Tibial nerve (tissue), 3 donors: ENCODE results near the gene B3GALT6.

ENCODE experiments used
- CTCF ChIP-seq, 5 experiments: fragments of 200-600 bp in 3 of 5; fragments of 450-650 bp in 2 of 5; sonication (generic) in 3 of 5; IDR thresholded peaks; one replicate each; pipeline ENCODE4 v1.5.1; 2016 to 2019; ENCODE audit warnings: antibody characterized with exemption in 5 of 5, mild to moderate bottlenecking in 3 of 5, moderate library complexity in 2 of 5
- POLR2A ChIP-seq, 2 donors: fragments of 450-650 bp; IDR thresholded peaks; one replicate each; pipeline ENCODE4 v1.6.1; 2017; ENCODE audit warnings: antibody characterized with exemption in 2 of 2, mild to moderate bottlenecking in 2 of 2, moderate library complexity in 2 of 2

- no peak for TF ChIP-seq POLR2A (IDR thresholded peaks at IDR 0.05)
- no peak for TF ChIP-seq CTCF (IDR thresholded peaks at IDR 0.05)
Observed at GRCh38 chr1:1279028-1279427, 47.0 kb downstream of the B3GALT6 start.
